Liver (tissue), 9 donors: Measurements from ENCODE around the gene UBE2D1. TPM values are rescaled to one million over a fixed set of nuclear protein-coding genes. Genes with fewer than 3 reads are reported as not detected.

ENCODE experiments used
- DNase-seq: peaks from one replicate; pipeline ENCODE4 v3.0.0-alpha.2; 2017; ENCODE audit warnings: low spot score
- H3K27ac ChIP-seq, 2 donors: one replicate each; pipeline ENCODE4 v1.7.0; 2013; ENCODE audit warnings: inconsistent platforms in 2 of 2, low read length in 2 of 2, control low read depth in 1 of 2, low read depth in 1 of 2, mild to moderate bottlenecking in 1 of 2
- H3K27me3 ChIP-seq, 4 donors: one replicate each; pipeline versions ENCODE4 v1.6.1 to v1.7.0; 2013; ENCODE audit warnings: low read length in 3 of 4, inconsistent platforms in 1 of 4, mild to moderate bottlenecking in 1 of 4, moderate library complexity in 1 of 4; ENCODE audit not compliant: control insufficient read depth in 4 of 4, insufficient read depth in 4 of 4
- H3K36me3 ChIP-seq, 4 donors: one replicate each; pipeline versions ENCODE4 v1.6.1 to v1.7.0; 2013; ENCODE audit warnings: low read length in 3 of 4, mild to moderate bottlenecking in 3 of 4, low read depth in 1 of 4, moderate library complexity in 1 of 4; ENCODE audit not compliant: control insufficient read depth in 4 of 4, insufficient read depth in 3 of 4
- H3K4me1 ChIP-seq, 4 donors: one replicate each; pipeline versions ENCODE4 v1.6.1 to v1.7.0; 2013; ENCODE audit warnings: low read length in 3 of 4, mild to moderate bottlenecking in 3 of 4, moderate library complexity in 1 of 4; ENCODE audit not compliant: control insufficient read depth in 4 of 4, insufficient read depth in 4 of 4
- H3K4me3 ChIP-seq, 3 donors: one replicate each; pipeline versions ENCODE4 v1.6.1 to v1.7.0; 2013; ENCODE audit warnings: low read length in 3 of 3, control low read depth in 1 of 3, low read depth in 1 of 3, mild to moderate bottlenecking in 1 of 3
- H3K9ac ChIP-seq, 2 donors: one replicate each; pipeline ENCODE4 v1.7.0; 2013; ENCODE audit warnings: low read length in 2 of 2, mild to moderate bottlenecking in 2 of 2, moderate library complexity in 2 of 2, control low read depth in 1 of 2, low read depth in 1 of 2
- H3K9me3 ChIP-seq, 4 donors: one replicate each; pipeline versions ENCODE4 v1.6.1 to v1.7.0; 2013; ENCODE audit warnings: low read length in 3 of 4; ENCODE audit not compliant: control insufficient read depth in 4 of 4
- EGR1 ChIP-seq, 2 donors: IDR thresholded peaks; 2 replicates each; pipeline ENCODE4 v1.6.1; 2016 to 2018; ENCODE audit warnings: antibody characterized with exemption in 2 of 2, low read depth in 2 of 2
- FOXA1 ChIP-seq: IDR thresholded peaks from 2 replicates; pipeline ENCODE4 v1.6.1; 2016; ENCODE audit warnings: antibody characterized with exemption
- FOXA2 ChIP-seq: IDR thresholded peaks from 2 replicates; pipeline ENCODE4 v1.6.1; 2016; ENCODE audit warnings: antibody characterized with exemption
- GABPA ChIP-seq, 2 donors: IDR thresholded peaks in 1 of 2; conservative IDR thresholded peaks in 1 of 2; 2 replicates each; pipeline ENCODE4 v1.6.1; 2016; ENCODE audit warnings: antibody characterized with exemption in 2 of 2, mild to moderate bottlenecking in 1 of 2, moderate library complexity in 1 of 2
- HNF4A ChIP-seq, 2 donors: conservative IDR thresholded peaks; 2 replicates each; pipeline ENCODE4 v1.6.1; 2016; ENCODE audit warnings: antibody characterized with exemption in 2 of 2, mild to moderate bottlenecking in 2 of 2
- HNF4G ChIP-seq: IDR thresholded peaks from 2 replicates; pipeline ENCODE4 v1.6.1; 2016; ENCODE audit warnings: antibody characterized with exemption
- JUND ChIP-seq, 2 donors: IDR thresholded peaks; 2 replicates each; pipeline ENCODE4 v1.6.1; 2016; ENCODE audit warnings: antibody characterized with exemption in 2 of 2
- NR2F2 ChIP-seq: IDR thresholded peaks from 2 replicates; pipeline ENCODE4 v1.6.1; 2016; ENCODE audit warnings: antibody characterized with exemption
- RAD21 ChIP-seq, 2 donors: IDR thresholded peaks; 2 replicates each; pipeline ENCODE4 v1.6.1; 2016; ENCODE audit warnings: antibody characterized with exemption in 2 of 2, mild to moderate bottlenecking in 2 of 2
- RXRA ChIP-seq, 2 donors: IDR thresholded peaks; 2 replicates each; pipeline ENCODE4 v1.6.1; 2017 to 2018; ENCODE audit warnings: antibody characterized with exemption in 2 of 2, mild to moderate bottlenecking in 1 of 2
- SP1 ChIP-seq: IDR thresholded peaks from 2 replicates; pipeline ENCODE4 v1.6.1; 2018; ENCODE audit warnings: antibody characterized with exemption, mild to moderate bottlenecking
- TAF1 ChIP-seq: conservative IDR thresholded peaks from 2 replicates; pipeline ENCODE4 v1.6.1; 2016; ENCODE audit warnings: antibody characterized with exemption, mild to moderate bottlenecking
- YY1 ChIP-seq: IDR thresholded peaks from 2 replicates; pipeline ENCODE4 v1.6.1; 2016; ENCODE audit warnings: antibody characterized with exemption, mild to moderate bottlenecking
- WGBS: extraction: QIAGEN DNeasy Blood & Tissue Kit; methylation state at CpG from one replicate; pipeline ENCODE4 v1.1.7; 2013; 5-methylcytosine and 5-hydroxymethylcytosine counted together
- polyA plus RNA-seq, 2 donors: library from polyadenylated mRNA; stranded (reverse) in 1 of 2; unstranded in 1 of 2; fragments of 200-250 nt in 1 of 2; fragments of >200 nt in 1 of 2; fragmentation: Nextera tagmentation in 1 of 2; extraction: Ambion mirVana in 1 of 2; gene quantifications; one replicate each; pipeline versions ENCODE4 v1.2.1 to v1.2.3, GENCODE V29; 2013 to 2015
- total RNA-seq, 2 donors: library from RNA; depleted of rRNA; stranded (reverse); fragments of >200 nt; gene quantifications; one replicate each; pipeline ENCODE4 v1.2.3, GENCODE V29; 2014
- TF ChIP-seq, protein P1 (sequence below): IDR thresholded peaks from 2 replicates; pipeline ENCODE4 v1.6.1; 2016; ENCODE audit warnings: antibody characterized with exemption
- TF ChIP-seq, protein P2 (sequence below): IDR thresholded peaks from 2 replicates; pipeline ENCODE4 v1.6.1; 2016; ENCODE audit warnings: antibody characterized with exemption
- TF ChIP-seq, protein P3 (sequence below): IDR thresholded peaks from 2 replicates; pipeline ENCODE4 v1.6.1; 2016; ENCODE audit warnings: antibody characterized with exemption
- TF ChIP-seq, protein P4 (sequence below): fragments of 150-350 bp; IDR thresholded peaks from 2 replicates; pipeline ENCODE4 v1.5.1; 2017; ENCODE audit warnings: improper control_type of control experiment, low read depth, low read length; ENCODE audit not compliant: missing input control
- TF ChIP-seq, protein P5 (sequence below): IDR thresholded peaks from 2 replicates; pipeline ENCODE4 v1.6.1; 2016; ENCODE audit warnings: antibody characterized with exemption, mild to moderate bottlenecking
- donor health status: healthy.
- donor health status: healthy.
- donor health status: healthy.
- donor health status: healthy.
- donor health status: healthy.

Gene UBE2D1
- total RNA-seq, result 1 to 10 TPM; 4.9 to 6.7 TPM
- 1 to 10 TPM; 3.5 to 6.8 TPM for polyA plus RNA-seq

DNA sequence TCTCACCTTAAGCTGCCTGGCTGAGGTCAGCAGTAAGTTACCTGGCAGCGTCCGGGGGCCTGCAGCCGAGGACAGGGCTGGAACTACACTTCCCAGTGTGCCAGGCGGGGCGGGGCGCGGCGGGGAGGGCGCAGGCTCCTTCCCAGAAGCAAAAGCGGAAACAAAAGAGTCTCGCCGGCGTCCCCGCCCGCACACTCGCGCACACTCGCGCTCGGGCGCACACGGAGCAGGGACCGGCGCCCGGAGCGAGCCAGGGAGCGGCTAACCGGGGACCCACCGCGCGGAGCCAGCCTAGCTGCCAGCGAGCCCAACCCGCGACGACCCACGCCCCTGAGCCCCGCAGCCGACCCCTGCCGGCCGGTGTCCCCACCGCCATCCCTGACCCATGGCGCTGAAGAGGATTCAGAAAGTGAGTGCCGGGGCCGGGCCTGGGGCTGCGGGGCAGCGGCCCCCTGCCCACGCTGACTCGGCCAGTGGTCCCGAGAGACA is at the start of gene UBE2D1:
UBE2D1 (plus strand) TSS at position 190 of the 489 bp plus-strand sequence; CDS start at position 386, 196 bp downstream.
- under 1% methylated on average over 49 of the region's 49 CpGs for WGBS
- TF ChIP-seq GABPA (IDR thresholded peaks at IDR 0.05 in 1 of 2, conservative IDR thresholded peaks at IDR 0.05 in 1 of 2) (peak in 1 of 2 donors; percentile 39), SP1 (no peak), HNF4G (no peak), FOXA2 (no peak), JUND (IDR thresholded peaks at IDR 0.05) (no peak), RXRA (IDR thresholded peaks at IDR 0.05) (peak in 1 of 2 donors; percentile 30), TAF1 (peak; percentile 90), NR2F2 (no peak), EGR1 (IDR thresholded peaks at IDR 0.05; ENCODE audit: low read depth in 2 of 2) (peak in 1 of 2 donors; percentile 11), HNF4A (conservative IDR thresholded peaks at IDR 0.05) (no peak), RAD21 (IDR thresholded peaks at IDR 0.05) (no peak), FOXA1 (no peak), YY1 (peak; percentile 38)
- TF ChIP-seq, protein P1, sequence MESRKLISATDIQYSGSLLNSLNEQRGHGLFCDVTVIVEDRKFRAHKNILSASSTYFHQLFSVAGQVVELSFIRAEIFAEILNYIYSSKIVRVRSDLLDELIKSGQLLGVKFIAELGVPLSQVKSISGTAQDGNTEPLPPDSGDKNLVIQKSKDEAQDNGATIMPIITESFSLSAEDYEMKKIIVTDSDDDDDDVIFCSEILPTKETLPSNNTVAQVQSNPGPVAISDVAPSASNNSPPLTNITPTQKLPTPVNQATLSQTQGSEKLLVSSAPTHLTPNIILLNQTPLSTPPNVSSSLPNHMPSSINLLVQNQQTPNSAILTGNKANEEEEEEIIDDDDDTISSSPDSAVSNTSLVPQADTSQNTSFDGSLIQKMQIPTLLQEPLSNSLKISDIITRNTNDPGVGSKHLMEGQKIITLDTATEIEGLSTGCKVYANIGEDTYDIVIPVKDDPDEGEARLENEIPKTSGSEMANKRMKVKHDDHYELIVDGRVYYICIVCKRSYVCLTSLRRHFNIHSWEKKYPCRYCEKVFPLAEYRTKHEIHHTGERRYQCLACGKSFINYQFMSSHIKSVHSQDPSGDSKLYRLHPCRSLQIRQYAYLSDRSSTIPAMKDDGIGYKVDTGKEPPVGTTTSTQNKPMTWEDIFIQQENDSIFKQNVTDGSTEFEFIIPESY, result no peak
- TF ChIP-seq, protein P2, sequence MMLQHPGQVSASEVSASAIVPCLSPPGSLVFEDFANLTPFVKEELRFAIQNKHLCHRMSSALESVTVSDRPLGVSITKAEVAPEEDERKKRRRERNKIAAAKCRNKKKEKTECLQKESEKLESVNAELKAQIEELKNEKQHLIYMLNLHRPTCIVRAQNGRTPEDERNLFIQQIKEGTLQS, result no peak
- TF ChIP-seq, protein P3, sequence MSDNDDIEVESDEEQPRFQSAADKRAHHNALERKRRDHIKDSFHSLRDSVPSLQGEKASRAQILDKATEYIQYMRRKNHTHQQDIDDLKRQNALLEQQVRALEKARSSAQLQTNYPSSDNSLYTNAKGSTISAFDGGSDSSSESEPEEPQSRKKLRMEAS, result peak; percentile 38
- TF ChIP-seq, protein P4, sequence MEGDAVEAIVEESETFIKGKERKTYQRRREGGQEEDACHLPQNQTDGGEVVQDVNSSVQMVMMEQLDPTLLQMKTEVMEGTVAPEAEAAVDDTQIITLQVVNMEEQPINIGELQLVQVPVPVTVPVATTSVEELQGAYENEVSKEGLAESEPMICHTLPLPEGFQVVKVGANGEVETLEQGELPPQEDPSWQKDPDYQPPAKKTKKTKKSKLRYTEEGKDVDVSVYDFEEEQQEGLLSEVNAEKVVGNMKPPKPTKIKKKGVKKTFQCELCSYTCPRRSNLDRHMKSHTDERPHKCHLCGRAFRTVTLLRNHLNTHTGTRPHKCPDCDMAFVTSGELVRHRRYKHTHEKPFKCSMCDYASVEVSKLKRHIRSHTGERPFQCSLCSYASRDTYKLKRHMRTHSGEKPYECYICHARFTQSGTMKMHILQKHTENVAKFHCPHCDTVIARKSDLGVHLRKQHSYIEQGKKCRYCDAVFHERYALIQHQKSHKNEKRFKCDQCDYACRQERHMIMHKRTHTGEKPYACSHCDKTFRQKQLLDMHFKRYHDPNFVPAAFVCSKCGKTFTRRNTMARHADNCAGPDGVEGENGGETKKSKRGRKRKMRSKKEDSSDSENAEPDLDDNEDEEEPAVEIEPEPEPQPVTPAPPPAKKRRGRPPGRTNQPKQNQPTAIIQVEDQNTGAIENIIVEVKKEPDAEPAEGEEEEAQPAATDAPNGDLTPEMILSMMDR, result no peak
- TF ChIP-seq, protein P5, sequence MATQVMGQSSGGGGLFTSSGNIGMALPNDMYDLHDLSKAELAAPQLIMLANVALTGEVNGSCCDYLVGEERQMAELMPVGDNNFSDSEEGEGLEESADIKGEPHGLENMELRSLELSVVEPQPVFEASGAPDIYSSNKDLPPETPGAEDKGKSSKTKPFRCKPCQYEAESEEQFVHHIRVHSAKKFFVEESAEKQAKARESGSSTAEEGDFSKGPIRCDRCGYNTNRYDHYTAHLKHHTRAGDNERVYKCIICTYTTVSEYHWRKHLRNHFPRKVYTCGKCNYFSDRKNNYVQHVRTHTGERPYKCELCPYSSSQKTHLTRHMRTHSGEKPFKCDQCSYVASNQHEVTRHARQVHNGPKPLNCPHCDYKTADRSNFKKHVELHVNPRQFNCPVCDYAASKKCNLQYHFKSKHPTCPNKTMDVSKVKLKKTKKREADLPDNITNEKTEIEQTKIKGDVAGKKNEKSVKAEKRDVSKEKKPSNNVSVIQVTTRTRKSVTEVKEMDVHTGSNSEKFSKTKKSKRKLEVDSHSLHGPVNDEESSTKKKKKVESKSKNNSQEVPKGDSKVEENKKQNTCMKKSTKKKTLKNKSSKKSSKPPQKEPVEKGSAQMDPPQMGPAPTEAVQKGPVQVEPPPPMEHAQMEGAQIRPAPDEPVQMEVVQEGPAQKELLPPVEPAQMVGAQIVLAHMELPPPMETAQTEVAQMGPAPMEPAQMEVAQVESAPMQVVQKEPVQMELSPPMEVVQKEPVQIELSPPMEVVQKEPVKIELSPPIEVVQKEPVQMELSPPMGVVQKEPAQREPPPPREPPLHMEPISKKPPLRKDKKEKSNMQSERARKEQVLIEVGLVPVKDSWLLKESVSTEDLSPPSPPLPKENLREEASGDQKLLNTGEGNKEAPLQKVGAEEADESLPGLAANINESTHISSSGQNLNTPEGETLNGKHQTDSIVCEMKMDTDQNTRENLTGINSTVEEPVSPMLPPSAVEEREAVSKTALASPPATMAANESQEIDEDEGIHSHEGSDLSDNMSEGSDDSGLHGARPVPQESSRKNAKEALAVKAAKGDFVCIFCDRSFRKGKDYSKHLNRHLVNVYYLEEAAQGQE, result peak; percentile 79

More for the DNA sequence above, at the start of gene UBE2D1:
- Histone ChIP-seq H3K4me1 (peaks cover 2 to 18% (median 7%) of the 10 kb centered on the region in 4 donors), H3K9ac (peak within 1 kb of the TSS; percentile 52 to 83), H3K27ac (peak within 1 kb of the TSS; percentile 69 to 80), H3K4me3 (peak within 1 kb of the TSS; percentile 65 to 91 (median 91)), H3K9me3 (no peaks in the 10 kb centered on the region), H3K27me3 (no peaks in the 10 kb centered on the region), H3K36me3 (no peaks in the 10 kb centered on the region)
- DNase-seq, result peak; percentile 82
